K562 (cell line): ENCODE data around the gene GMPR2. TPM values are rescaled to one million over a fixed set of nuclear protein-coding genes. Genes with fewer than 3 reads are reported as not detected.

Experiments
- ADNP ChIP-seq: fragments of 200-800 bp; sonication (Bioruptor generic); IDR thresholded peaks from 2 replicates; pipeline ENCODE4 v1.6.1; 2016; ENCODE audit warnings: missing genetic modification characterization, missing compliant biosample characterization
- CBX2 ChIP-seq: fragments of 200-600 bp; sonication (generic); IDR thresholded peaks from one replicate; pipeline ENCODE4 v1.6.1; 2012; ENCODE audit warnings: mild to moderate bottlenecking, low read length, inconsistent platforms; ENCODE audit not compliant: insufficient read depth, poor library complexity, severe bottlenecking
- FOXP4 ChIP-seq: sonication (generic); formaldehyde crosslinking; IDR thresholded peaks from 2 replicates; pipeline ENCODE4 v1.8.0; 2022; ENCODE audit warnings: mild to moderate bottlenecking, missing genetic modification reagents, borderline replicate concordance
- LCOR ChIP-seq: sonication (generic); formaldehyde crosslinking; IDR thresholded peaks from 2 replicates; pipeline ENCODE4 v1.8.0; 2022; ENCODE audit warnings: mild to moderate bottlenecking, missing genetic modification reagents
- NCOA2 ChIP-seq, 2 experiments: fragments of 450-650 bp; IDR thresholded peaks; 2 replicates each; pipeline ENCODE4 v1.6.1; 2018; ENCODE audit warnings: mild to moderate bottlenecking in 2 of 2, moderate library complexity in 1 of 2; ENCODE audit not compliant: partially characterized antibody in 2 of 2
- NR2C1 ChIP-seq, 2 experiments: fragments of 450-650 bp; IDR thresholded peaks; 2 replicates each; pipeline ENCODE4 v1.6.1; 2017; ENCODE audit warnings: mild to moderate bottlenecking in 2 of 2, antibody characterized with exemption in 1 of 2, inconsistent platforms in 1 of 2, missing compliant biosample characterization in 1 of 2, missing genetic modification characterization in 1 of 2
- PRMT5 ChIP-seq: sonication (generic); formaldehyde crosslinking; IDR thresholded peaks from 2 replicates; pipeline ENCODE4 v1.5.0; 2020; ENCODE audit warnings: missing genetic modification reagents
- REST ChIP-seq, 2 experiments: fragments of 450-650 bp; formaldehyde crosslinking in 1 of 2; IDR thresholded peaks; 2 replicates each; pipeline versions ENCODE4 v1.4.0 to v1.6.1; 2014 to 2020; ENCODE audit warnings: mild to moderate bottlenecking in 2 of 2, borderline replicate concordance in 1 of 2, low read depth in 1 of 2
- SMAD3 ChIP-seq: fragments of 450-650 bp; formaldehyde crosslinking; conservative IDR thresholded peaks from 2 replicates; pipeline ENCODE4 v1.4.0; 2020; ENCODE audit warnings: mild to moderate bottlenecking
- TAF9B ChIP-seq: fragments of 450-650 bp; IDR thresholded peaks from 2 replicates; pipeline ENCODE4 v1.6.1; 2018; ENCODE audit warnings: mild to moderate bottlenecking; ENCODE audit not compliant: partially characterized antibody
- TGIF2 ChIP-seq: sonication (generic); formaldehyde crosslinking; IDR thresholded peaks from 2 replicates; pipeline ENCODE4 v1.8.1; 2022; ENCODE audit warnings: mild to moderate bottlenecking, missing genetic modification reagents, moderate library complexity
- ZEB2 ChIP-seq: fragments of 450-650 bp; IDR thresholded peaks from 2 replicates; pipeline ENCODE4 v1.6.1; 2016
- ZNF232 ChIP-seq: sonication (generic); formaldehyde crosslinking; IDR thresholded peaks from 2 replicates; pipeline ENCODE4 v1.8.0; 2022; ENCODE audit warnings: mild to moderate bottlenecking, missing genetic modification reagents
- polyA plus RNA-seq, 8 experiments: library from polyadenylated mRNA; depleted of rRNA in 4 of 8; stranded (reverse) in 5 of 8; unstranded in 3 of 8; fragments of >200 nt; fragmentation: Nextera tagmentation in 2 of 8; fragmentation: Illumina TruSeq in 1 of 8; extraction: Ambion mirVana in 2 of 8; extraction: Trizol in 1 of 8; gene quantifications; 2 replicates each; pipeline versions ENCODE4 v1.2.1 to v1.2.3, GENCODE V29; 2011 to 2014; ENCODE audit warnings: inconsistent platforms in 1 of 8, missing spikeins in 1 of 8
- total RNA-seq, 7 experiments: library from RNA; depleted of rRNA in 6 of 7; stranded (reverse); fragments of >200 nt in 6 of 7; fragmentation: Illumina TruSeq in 2 of 7; extraction: Trizol in 2 of 7; gene quantifications; 2 replicates each; pipeline versions ENCODE4 v1.2.1 to v1.2.3, GENCODE V29; 2011 to 2021; ENCODE audit warnings: low replicate concordance in 1 of 7

GMPR2 gene
- total and polyA plus RNA-seq, 9 of the 15 experiments (the other 6 are each of a cell fraction or from before 2014, with no cell fraction given): 26.4 to 67.4 (median 36.3) TPM

- TF ChIP-seq LCOR (CRISPR knock-in tag) (no peak; the same call in 1 of the 2 replicates), TGIF2 (CRISPR knock-in tag) (no peak), SMAD3 (no peak), TAF9B (no peak), NR2C1 (IDR thresholded peaks at IDR 0.05) (no peak; the same call in 1 of the 2 replicates), NR2C1 (tag; IDR thresholded peaks at IDR 0.05) (no peak), ZNF232 (CRISPR knock-in tag) (no peak), ADNP (tag) (no peak), ZEB2 (no peak), NCOA2 (IDR thresholded peaks at IDR 0.05; ENCODE audit: partially characterized antibody in 2 of 2) (no peak), FOXP4 (CRISPR knock-in tag) (no peak), REST (IDR thresholded peaks at IDR 0.05; ENCODE audit: borderline replicate concordance) (peak; percentile 32; the same call in 1 of the 2 replicates), REST (CRISPR knock-in tag; IDR thresholded peaks at IDR 0.05; ENCODE audit: low read depth) (no peak), CBX2 (no peak), PRMT5 (no peak)
These were observed 23.4 kb downstream of the GMPR2 start (continued) for GRCh38 chr14:24255931-24256711.
